Measurements from ENCODE around the gene MAP3K19. TPM values are rescaled to one million over a fixed set of nuclear protein-coding genes. Genes with fewer than 3 reads are reported as not detected.

MAP3K19 gene
- total RNA-seq, 1 experiment from 2014 or later: not detected

- H3K4me1 Mint-ChIP-seq: no peaks in the 10 kb centered on the region
- no peak overlapping the region for H3K27ac Mint-ChIP-seq
- DNase-seq (ENCODE audit: low spot score): no peak
- POLR2A ChIA-PET: no interaction called here
- no peak overlapping the region for H3K4me3 Mint-ChIP-seq
- H3K9me3 Mint-ChIP-seq: peaks cover 2% of the 10 kb centered on the region
- no peak for TF ChIP-seq USF2 (CRISPR knock-in tag; IDR thresholded peaks at IDR 0.05)
- TF ChIP-seq ARID4B (CRISPR knock-in tag; IDR thresholded peaks at IDR 0.05; ENCODE audit: borderline replicate concordance): no peak
- TF ChIP-seq SMAD3 (CRISPR knock-in tag; IDR thresholded peaks at IDR 0.05; ENCODE audit: borderline replicate concordance): no peak
- no peak for TF ChIP-seq ZNF396 (CRISPR knock-in tag; IDR thresholded peaks at IDR 0.05; ENCODE audit: borderline replicate concordance)
- TF ChIP-seq HMGA2 (CRISPR knock-in tag; IDR thresholded peaks at IDR 0.05): no peak
- TF ChIP-seq CTCF (IDR thresholded peaks at IDR 0.05): no peak
- TF ChIP-seq ZNF423 (CRISPR knock-in tag; IDR thresholded peaks at IDR 0.05): no peak
- TF ChIP-seq MYBL2 (CRISPR knock-in tag; IDR thresholded peaks at IDR 0.05): no peak
- no peak for TF ChIP-seq SP1 (CRISPR knock-in tag; conservative IDR thresholded peaks at IDR 0.05)
- no peak for TF ChIP-seq ELF4 (CRISPR knock-in tag; IDR thresholded peaks at IDR 0.05; ENCODE audit: low read depth)
- TF ChIP-seq STAT6 (CRISPR knock-in tag; conservative IDR thresholded peaks at IDR 0.05; ENCODE audit: low read depth): no peak
- no peak for TF ChIP-seq SMAD4 (CRISPR knock-in tag; IDR thresholded peaks at IDR 0.05)
- no peak for TF ChIP-seq ZNF512 (CRISPR knock-in tag; IDR thresholded peaks at IDR 0.05; ENCODE audit: borderline replicate concordance)
- TF ChIP-seq ZNF416 (CRISPR knock-in tag; IDR thresholded peaks at IDR 0.05): no peak
- no peak for TF ChIP-seq E2F4 (CRISPR knock-in tag; IDR thresholded peaks at IDR 0.05; ENCODE audit: borderline replicate concordance, low read depth)
- TF ChIP-seq NFATC4 (CRISPR knock-in tag; IDR thresholded peaks at IDR 0.05): no peak
- no peak for TF ChIP-seq CREM (CRISPR knock-in tag; IDR thresholded peaks at IDR 0.05)
- TF ChIP-seq ZNF671 (CRISPR knock-in tag; IDR thresholded peaks at IDR 0.05): no peak
- CTCF ChIA-PET: no interaction called here
- H3K27me3 Mint-ChIP-seq (ENCODE audit: low read depth): no peaks in the 10 kb centered on the region
- ATAC-seq: no peak
- peaks cover 11% of the 10 kb centered on the region; the same call in 1 of the 2 replicates for H3K36me3 Mint-ChIP-seq
These were observed 47.3 kb upstream of the MAP3K19 start for GRCh38 chr2:135094508-135094907.

Measured in WTC11 (cell line).